ENCODE results near the gene MYO1D. TPM values are rescaled to one million over a fixed set of nuclear protein-coding genes. Genes with fewer than 3 reads are reported as not detected.

The MYO1D gene
- total RNA-seq, 1 donor from 2014 or later: 73.3 TPM

DNA sequence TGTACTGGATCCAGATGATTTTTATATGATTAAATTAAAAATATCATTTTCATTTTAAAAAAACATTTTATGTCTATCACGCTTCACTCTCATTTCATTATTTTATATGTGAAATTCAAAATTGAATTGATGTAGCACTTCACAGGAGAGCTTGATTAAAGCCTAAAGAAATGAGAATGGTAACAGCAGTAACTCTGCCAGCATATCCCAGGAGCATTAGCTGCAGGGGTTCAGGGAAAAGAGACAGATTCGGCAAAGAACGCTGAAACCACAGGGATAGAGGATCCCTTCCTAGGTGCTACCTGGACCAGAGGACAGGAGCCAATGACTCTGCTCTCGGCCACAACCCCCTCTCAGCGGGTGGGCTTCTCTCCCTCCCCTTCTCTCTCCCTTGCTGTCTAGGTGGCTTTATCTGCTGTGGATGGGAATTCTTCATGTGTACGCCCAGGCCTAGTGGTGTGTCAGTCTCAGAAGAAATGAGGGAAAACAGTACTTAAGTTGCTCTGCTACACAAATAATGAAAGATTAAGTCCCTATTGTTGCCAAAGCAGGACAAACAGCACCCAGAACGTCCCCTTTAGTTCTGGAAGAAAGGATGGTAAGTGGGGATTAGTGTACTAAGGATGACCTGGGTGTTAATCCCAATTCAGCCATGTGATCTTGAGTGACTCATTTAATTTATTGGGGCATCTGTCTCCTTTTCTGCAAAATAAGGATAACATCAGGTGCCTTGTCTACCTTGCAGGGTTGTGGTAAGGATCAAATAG, 266.9 kb downstream of the MYO1D start:
- DNase-seq (no peak), ATAC-seq (no peak)
- TF ChIP-seq, protein P1, sequence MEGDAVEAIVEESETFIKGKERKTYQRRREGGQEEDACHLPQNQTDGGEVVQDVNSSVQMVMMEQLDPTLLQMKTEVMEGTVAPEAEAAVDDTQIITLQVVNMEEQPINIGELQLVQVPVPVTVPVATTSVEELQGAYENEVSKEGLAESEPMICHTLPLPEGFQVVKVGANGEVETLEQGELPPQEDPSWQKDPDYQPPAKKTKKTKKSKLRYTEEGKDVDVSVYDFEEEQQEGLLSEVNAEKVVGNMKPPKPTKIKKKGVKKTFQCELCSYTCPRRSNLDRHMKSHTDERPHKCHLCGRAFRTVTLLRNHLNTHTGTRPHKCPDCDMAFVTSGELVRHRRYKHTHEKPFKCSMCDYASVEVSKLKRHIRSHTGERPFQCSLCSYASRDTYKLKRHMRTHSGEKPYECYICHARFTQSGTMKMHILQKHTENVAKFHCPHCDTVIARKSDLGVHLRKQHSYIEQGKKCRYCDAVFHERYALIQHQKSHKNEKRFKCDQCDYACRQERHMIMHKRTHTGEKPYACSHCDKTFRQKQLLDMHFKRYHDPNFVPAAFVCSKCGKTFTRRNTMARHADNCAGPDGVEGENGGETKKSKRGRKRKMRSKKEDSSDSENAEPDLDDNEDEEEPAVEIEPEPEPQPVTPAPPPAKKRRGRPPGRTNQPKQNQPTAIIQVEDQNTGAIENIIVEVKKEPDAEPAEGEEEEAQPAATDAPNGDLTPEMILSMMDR (IDR thresholded peaks at IDR 0.05): no peak
- Histone ChIP-seq H3K4me1 (no peaks in the 10 kb centered on the region), H3K36me3 (no peaks in the 10 kb centered on the region), H3K27me3 (no peaks in the 10 kb centered on the region), H3K4me3 (no peak overlapping the region), H3K9me3 (no peaks in the 10 kb centered on the region), H3K27ac (no peak overlapping the region)
- intact Hi-C loops (cut with DNase I): no loop called here

- DNase-seq: peak; percentile 72
- ATAC-seq: peak; percentile 81
- no peaks in the 10 kb centered on the region for H3K27me3 ChIP-seq
- TF ChIP-seq, protein P1 (IDR thresholded peaks at IDR 0.05): peak; percentile 36
- H3K9me3 ChIP-seq: no peaks in the 10 kb centered on the region
- no peak overlapping the region for H3K4me3 ChIP-seq
- H3K27ac ChIP-seq: no peak overlapping the region
- H3K36me3 ChIP-seq: no peaks in the 10 kb centered on the region
- intact Hi-C loops (cut with DNase I): no loop called here
- H3K4me1 ChIP-seq: no peaks in the 10 kb centered on the region
These were observed 267.8 kb downstream of the MYO1D start for GRCh38 chr17:32609085-32609484.

- H3K36me3 ChIP-seq: no peaks in the 10 kb centered on the region
- H3K9me3 ChIP-seq: no peaks in the 10 kb centered on the region
- intact Hi-C loops (cut with DNase I): no loop called here
- no peak overlapping the region for H3K4me3 ChIP-seq
- ATAC-seq: no peak
- DNase-seq: no peak
- H3K4me1 ChIP-seq: no peaks in the 10 kb centered on the region
- no peak overlapping the region for H3K27ac ChIP-seq
- TF ChIP-seq, protein P1 (IDR thresholded peaks at IDR 0.05): no peak
- no peaks in the 10 kb centered on the region for H3K27me3 ChIP-seq
These were observed 268.7 kb downstream of the MYO1D start for GRCh38 chr17:32608267-32608666.

DNA sequence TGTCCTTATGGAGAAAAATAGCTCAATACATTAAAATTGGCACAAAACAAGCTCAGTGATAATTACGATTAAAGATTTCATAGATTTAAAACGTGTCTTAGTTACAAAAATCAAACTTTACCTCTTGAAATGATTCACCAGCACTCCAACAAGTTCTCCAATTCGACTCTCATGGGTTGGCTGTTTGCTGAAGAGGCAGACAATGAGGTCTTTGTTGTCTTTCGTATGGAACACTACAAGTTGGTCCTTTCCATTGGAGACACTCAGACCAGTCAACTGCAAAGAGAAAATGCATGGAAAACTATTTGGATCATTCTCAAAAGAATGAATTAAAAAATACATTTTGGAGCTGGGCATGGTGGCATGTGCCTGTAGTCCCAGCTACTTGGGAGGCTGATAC, 272.0 kb downstream of the MYO1D start:
- H3K36me3 ChIP-seq: no peaks in the 10 kb centered on the region
- H3K4me3 ChIP-seq: no peak overlapping the region
- no peak overlapping the region for H3K27ac ChIP-seq
- H3K4me1 ChIP-seq: no peaks in the 10 kb centered on the region
- no peak for DNase-seq
- ATAC-seq: no peak
- H3K9me3 ChIP-seq: no peaks in the 10 kb centered on the region
- no peaks in the 10 kb centered on the region for H3K27me3 ChIP-seq
- TF ChIP-seq, protein P1 (IDR thresholded peaks at IDR 0.05): no peak
- intact Hi-C loops (cut with DNase I): no loop called here

- intact Hi-C loops (cut with DNase I): no loop called here
- Histone ChIP-seq H3K27ac (no peak overlapping the region), H3K36me3 (no peaks in the 10 kb centered on the region), H3K4me3 (no peak overlapping the region), H3K4me1 (no peaks in the 10 kb centered on the region), H3K27me3 (no peaks in the 10 kb centered on the region), H3K9me3 (no peaks in the 10 kb centered on the region)
- TF ChIP-seq, protein P1 (IDR thresholded peaks at IDR 0.05): no peak
- ATAC-seq (no peak), DNase-seq (no peak)
These were observed 274.5 kb downstream of the MYO1D start for GRCh38 chr17:32602396-32602795.

Data from upper lobe of right lung (tissue), 1 donor.